Gastrocnemius medialis (tissue), 4 donors: ENCODE data around the gene PLOD3. TPM values are rescaled to one million over a fixed set of nuclear protein-coding genes. Genes with fewer than 3 reads are reported as not detected.
"Not testable (repeated sequence)": the region's sequence is repeated elsewhere in the genome, so short reads cannot be mapped to it uniquely, and the experiment has no call there.

ENCODE experiments used
- ATAC-seq, 2 donors: fragments of 150-250 bp; one replicate each; pipeline ENCODE4 v1.9.1; 2016
- DNase-seq, 2 donors: peaks; one replicate each; pipeline ENCODE4 v3.0.0-alpha.2; 2019
- H3K27ac ChIP-seq, 4 donors: fragments of 200-600 bp; sonication (generic); 1 replicate in 1 of 4; 2 replicates in 3 of 4; pipeline ENCODE4 v1.5.1; 2016 to 2018; ENCODE audit warnings: mild to moderate bottlenecking in 2 of 4, moderate library complexity in 1 of 4
- H3K27me3 ChIP-seq, 3 donors: fragments of 200-600 bp; sonication (generic) in 2 of 3; 1 replicate in 1 of 3; 2 replicates in 2 of 3; pipeline versions ENCODE4 v1.5.1 to v1.6.0; 2016 to 2019; ENCODE audit warnings: mild to moderate bottlenecking in 1 of 3, moderate library complexity in 1 of 3
- H3K36me3 ChIP-seq, 2 donors: fragments of 200-600 bp; sonication (generic) in 1 of 2; one replicate each; pipeline ENCODE4 v1.5.1; 2017 to 2018
- H3K4me1 ChIP-seq, 2 donors: fragments of 200-600 bp; sonication (generic) in 1 of 2; one replicate each; pipeline ENCODE4 v1.5.1; 2016 to 2017; ENCODE audit warnings: mild to moderate bottlenecking in 2 of 2
- H3K4me3 ChIP-seq, 4 donors: fragments of 200-600 bp; sonication (generic) in 3 of 4; 1 replicate in 1 of 4; 2 replicates in 3 of 4; pipeline ENCODE4 v1.5.1; 2016 to 2019; ENCODE audit warnings: mild to moderate bottlenecking in 2 of 4
- H3K9me3 ChIP-seq, 3 donors: fragments of 200-600 bp; sonication (generic) in 2 of 3; 1 replicate in 1 of 3; 2 replicates in 2 of 3; pipeline ENCODE4 v1.5.1; 2016 to 2019
- POLR2A ChIP-seq, 2 donors: fragments of 450-650 bp; IDR thresholded peaks; one replicate each; pipeline ENCODE4 v1.6.1; 2017; ENCODE audit warnings: antibody characterized with exemption in 2 of 2, mild to moderate bottlenecking in 2 of 2, moderate library complexity in 2 of 2
- in situ Hi-C, 4 donors: fragments of 200-750 bp; cut with MboI; loops; one replicate each; pipeline versions ENCODE4 v1.15.0 to v1.8.0; 2017; ENCODE audit warnings: low sequenced_read_pairs in 4 of 4
- intact Hi-C: fragments of 100-400 bp; cut with DNase I; formaldehyde crosslinking; loops from one replicate; pipeline ENCODE4 v1.15.1; 2023; ENCODE audit warnings: low total_unique reads
- total RNA-seq, 4 donors: library from RNA; depleted of rRNA; stranded (reverse); fragments of >200 nt; gene quantifications; one replicate each; pipeline versions ENCODE4 v1.1.0 to v1.2.3, GENCODE V29; 2016
- TF ChIP-seq, protein P1 (sequence below), 5 experiments: fragments of 450-650 bp in 3 of 5; fragments of 200-600 bp in 2 of 5; sonication (generic) in 2 of 5; IDR thresholded peaks in 4 of 5; conservative IDR thresholded peaks in 1 of 5; 1 replicate in 4 of 5; 2 replicates in 1 of 5; pipeline ENCODE4 v1.5.1; 2016 to 2019; ENCODE audit warnings: antibody characterized with exemption in 5 of 5, mild to moderate bottlenecking in 3 of 5, moderate library complexity in 3 of 5

Gene PLOD3
- total RNA-seq, 4 donors from 2014 or later: 8.2 to 24.2 (median 15.5) TPM

DNA sequence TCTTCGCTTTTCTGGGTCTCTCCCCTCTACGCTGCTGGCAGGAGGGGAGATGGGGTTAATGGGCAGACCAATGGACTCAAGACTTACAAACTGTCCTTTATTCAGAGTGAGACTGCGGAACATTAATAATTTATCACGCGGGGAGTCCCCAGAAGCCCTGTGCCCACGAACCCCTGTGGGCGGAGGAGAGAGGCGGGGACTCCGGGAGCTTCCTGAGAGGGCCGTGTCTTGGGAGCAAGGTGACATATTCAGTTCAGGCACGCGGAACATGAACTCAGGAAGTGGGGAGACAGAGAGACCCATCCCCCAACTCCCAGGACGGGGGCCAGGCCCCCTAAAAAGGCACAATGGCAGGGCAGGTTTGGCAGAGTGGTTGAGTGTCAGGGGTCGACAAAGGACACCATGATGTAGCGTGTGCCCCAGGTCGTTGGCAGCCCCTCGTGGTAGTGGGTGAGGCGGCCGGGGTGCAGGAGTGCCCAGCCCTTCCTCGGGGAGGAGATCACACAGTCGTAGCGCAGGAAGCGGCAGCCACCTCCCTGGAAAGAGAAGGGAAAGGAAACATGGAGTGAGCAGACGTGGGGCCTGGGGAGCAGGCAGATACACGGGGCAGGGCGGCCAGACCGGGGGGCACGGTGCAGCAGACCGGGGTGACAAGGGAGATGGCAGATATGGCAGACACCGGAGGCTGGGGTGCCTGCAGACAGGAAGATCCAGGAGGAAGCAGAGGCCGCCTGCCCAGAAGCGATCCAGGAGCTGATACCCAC is 11.3 kb downstream of the PLOD3 start:
- peaks cover 0 to 25% of the 10 kb centered on the region in 2 donors for H3K36me3 ChIP-seq
- no peak for ATAC-seq

GRCh38 chr7:101203740-101204738 is 13.3 kb downstream of the PLOD3 start:
- H3K4me1 ChIP-seq, DNase-seq, H3K9me3 ChIP-seq, in situ Hi-C loops, H3K27ac ChIP-seq, ATAC-seq, H3K4me3 ChIP-seq, intact Hi-C loops: not testable (repeated sequence)
- peaks cover 36 to 41% (median 37%) of the 10 kb centered on the region in 3 donors for H3K27me3 ChIP-seq
- H3K36me3 ChIP-seq: peaks cover 0 to 10% of the 10 kb centered on the region in 2 donors

More for the DNA sequence above, 11.3 kb downstream of the PLOD3 start:
- H3K27me3 ChIP-seq: peaks cover 23 to 26% (median 23%) of the 10 kb centered on the region in 3 donors
- no peak overlapping the region for H3K27ac ChIP-seq
- no peak for DNase-seq
- in situ Hi-C loops: no loop called here
- intact Hi-C loops: no loop called here
- H3K4me3 ChIP-seq: no peak overlapping the region
- H3K4me1 ChIP-seq: peaks cover 0 to 7% of the 10 kb centered on the region in 2 donors
- no peaks in the 10 kb centered on the region for H3K9me3 ChIP-seq
- TF ChIP-seq, protein P1, sequence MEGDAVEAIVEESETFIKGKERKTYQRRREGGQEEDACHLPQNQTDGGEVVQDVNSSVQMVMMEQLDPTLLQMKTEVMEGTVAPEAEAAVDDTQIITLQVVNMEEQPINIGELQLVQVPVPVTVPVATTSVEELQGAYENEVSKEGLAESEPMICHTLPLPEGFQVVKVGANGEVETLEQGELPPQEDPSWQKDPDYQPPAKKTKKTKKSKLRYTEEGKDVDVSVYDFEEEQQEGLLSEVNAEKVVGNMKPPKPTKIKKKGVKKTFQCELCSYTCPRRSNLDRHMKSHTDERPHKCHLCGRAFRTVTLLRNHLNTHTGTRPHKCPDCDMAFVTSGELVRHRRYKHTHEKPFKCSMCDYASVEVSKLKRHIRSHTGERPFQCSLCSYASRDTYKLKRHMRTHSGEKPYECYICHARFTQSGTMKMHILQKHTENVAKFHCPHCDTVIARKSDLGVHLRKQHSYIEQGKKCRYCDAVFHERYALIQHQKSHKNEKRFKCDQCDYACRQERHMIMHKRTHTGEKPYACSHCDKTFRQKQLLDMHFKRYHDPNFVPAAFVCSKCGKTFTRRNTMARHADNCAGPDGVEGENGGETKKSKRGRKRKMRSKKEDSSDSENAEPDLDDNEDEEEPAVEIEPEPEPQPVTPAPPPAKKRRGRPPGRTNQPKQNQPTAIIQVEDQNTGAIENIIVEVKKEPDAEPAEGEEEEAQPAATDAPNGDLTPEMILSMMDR (IDR thresholded peaks at IDR 0.05 in 4 of 5, conservative IDR thresholded peaks at IDR 0.05 in 1 of 5): no peak
- TF ChIP-seq POLR2A (IDR thresholded peaks at IDR 0.05): no peak

GRCh38 chr7:101202603-101202918 is 14.8 kb downstream of the PLOD3 start:
- in situ Hi-C loops: no loop called here
- TF ChIP-seq, protein P1 (IDR thresholded peaks at IDR 0.05 in 4 of 5, conservative IDR thresholded peaks at IDR 0.05 in 1 of 5): no peak
- no peak for TF ChIP-seq POLR2A (IDR thresholded peaks at IDR 0.05)
- intact Hi-C loops: no loop called here
- DNase-seq: no peak
- ATAC-seq: no peak
- H3K27ac ChIP-seq: no peak overlapping the region
- H3K9me3 ChIP-seq: no peaks in the 10 kb centered on the region
- peaks cover 0 to 4% of the 10 kb centered on the region in 2 donors for H3K36me3 ChIP-seq
- H3K4me1 ChIP-seq: peaks cover 0 to 7% of the 10 kb centered on the region in 2 donors
- H3K4me3 ChIP-seq: no peak overlapping the region
- peaks cover 37 to 46% (median 43%) of the 10 kb centered on the region in 3 donors for H3K27me3 ChIP-seq

DNA sequence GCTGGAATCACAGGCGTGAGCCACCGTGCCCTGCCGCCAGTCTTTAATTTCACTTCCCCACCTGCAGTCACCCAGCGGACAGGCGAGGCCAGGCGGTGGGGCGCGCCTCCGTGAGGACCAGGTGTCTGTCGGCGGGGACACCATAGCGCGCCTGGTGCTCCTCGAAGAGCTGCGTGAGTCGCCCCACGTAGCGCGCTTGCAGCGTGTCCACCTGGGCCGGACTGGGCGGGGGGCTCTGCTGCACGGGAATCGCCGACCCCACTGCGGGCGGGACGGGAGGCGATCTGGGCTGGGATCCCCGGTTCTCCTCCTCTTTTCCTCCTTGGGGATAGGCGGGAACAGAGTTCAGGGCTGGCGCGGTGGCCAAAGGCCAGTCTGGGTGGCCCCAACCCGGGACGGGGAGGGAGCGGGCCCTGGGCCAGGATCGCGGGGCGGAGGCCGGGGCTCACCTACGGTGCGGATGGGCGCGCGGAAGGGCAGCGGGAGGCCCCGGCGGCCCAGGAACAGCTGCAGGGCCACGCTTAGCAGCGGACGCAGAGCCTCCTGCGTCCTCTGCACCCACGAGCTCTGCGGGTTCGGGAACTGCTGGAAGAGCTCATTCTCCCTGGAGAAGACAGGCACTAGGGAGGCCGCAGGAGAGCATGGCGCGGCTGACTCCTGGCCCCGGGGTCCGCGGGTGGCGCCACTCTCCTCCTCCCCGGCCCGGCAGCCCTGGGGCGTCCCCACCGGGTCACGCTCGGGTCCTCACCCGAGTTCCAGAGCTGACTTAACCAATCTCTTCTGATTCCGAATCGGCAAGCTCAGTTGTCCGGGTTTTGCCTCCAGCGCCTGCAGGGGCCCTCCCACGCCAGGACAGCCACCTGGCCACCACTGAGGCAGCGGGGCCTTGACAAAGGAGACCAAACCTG is 15.4 kb downstream of the PLOD3 start:
- no peak overlapping the region for H3K27ac ChIP-seq
- peaks cover 0 to 4% of the 10 kb centered on the region in 2 donors for H3K36me3 ChIP-seq
- TF ChIP-seq POLR2A (IDR thresholded peaks at IDR 0.05): no peak
- TF ChIP-seq, protein P1 (IDR thresholded peaks at IDR 0.05 in 4 of 5, conservative IDR thresholded peaks at IDR 0.05 in 1 of 5): no peak
- no peaks in the 10 kb centered on the region for H3K9me3 ChIP-seq
- peaks cover 37 to 46% (median 44%) of the 10 kb centered on the region in 3 donors for H3K27me3 ChIP-seq
- intact Hi-C loops (no loop called here), in situ Hi-C loops (no loop called here)
- ATAC-seq: no peak
- peaks cover 0 to 7% of the 10 kb centered on the region in 2 donors for H3K4me1 ChIP-seq
- H3K4me3 ChIP-seq: peak overlapping the region in 2 of 4 donors; percentile 6 to 28
- no peak for DNase-seq
